GM04503 (cell line): ENCODE measurements around the gene AP5M1.
"Not testable (repeated sequence)": the region's sequence is repeated elsewhere in the genome, so short reads cannot be mapped to it uniquely, and the experiment has no call there.

ENCODE experiments used
- DNase-seq: peaks from one replicate; pipeline ENCODE4 v3.0.0-alpha.2; 2012; ENCODE audit warnings: low read depth

Gene AP5M1

DNA sequence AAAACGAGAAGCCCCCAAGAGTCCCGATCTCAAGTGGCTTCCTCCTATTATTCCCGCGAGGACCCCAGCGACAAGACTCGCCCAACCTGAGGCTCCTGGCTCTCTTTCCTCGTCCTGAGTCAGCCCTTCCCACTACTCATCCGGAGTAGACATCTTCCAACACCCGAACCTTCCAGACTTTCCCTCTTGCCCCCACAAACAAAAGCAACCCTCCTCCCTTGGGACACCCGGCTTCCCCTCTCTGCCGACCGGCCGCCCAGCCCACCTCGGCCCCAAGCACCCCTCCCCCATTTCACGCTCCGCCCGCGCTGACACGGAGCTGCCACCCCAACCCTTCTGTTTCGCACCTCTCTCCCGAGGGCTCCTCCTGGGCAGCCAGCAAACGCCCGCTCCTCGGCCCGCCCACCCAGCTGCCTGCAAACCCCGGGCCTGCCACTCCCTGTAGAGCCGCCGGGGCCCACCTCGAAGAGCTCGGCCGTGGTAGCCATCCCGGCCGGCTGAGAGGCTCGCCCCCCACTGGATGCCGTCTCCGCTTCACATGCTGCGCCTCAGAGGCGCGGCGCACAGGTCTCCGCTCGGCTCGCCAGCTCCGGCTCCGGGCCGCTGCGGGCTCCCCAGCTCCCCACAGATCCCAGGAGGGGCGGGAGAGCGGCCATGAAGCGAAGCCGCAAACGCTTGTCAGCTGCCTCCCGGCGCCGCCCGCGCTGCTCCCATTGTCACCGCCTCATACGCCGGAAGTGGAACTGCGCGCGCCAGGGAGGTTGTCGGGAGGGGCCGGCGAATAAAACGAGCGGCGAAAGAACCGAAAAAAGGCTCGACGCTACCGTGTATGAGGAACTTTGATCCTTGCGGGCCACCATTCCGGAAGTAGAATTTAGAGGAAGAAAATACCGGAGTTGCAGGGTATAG lies at the start of gene AP5M1, which contains the start of gene EXOC5:
AP5M1 (plus strand) TSS at position 811 of the 909 bp plus-strand sequence. CDS start 344 bp downstream, outside the sequence.
EXOC5 (minus strand) TSS at position 745 of the 909 bp plus-strand sequence; CDS start at position 488, 257 bp downstream.
- DNase-seq = peak; percentile 63

GRCh38 chr14:57221931-57222330 lies 46.8 kb upstream of the AP5M1 start:
- DNase-seq = no peak

- no peak for DNase-seq
Observed at GRCh38 chr14:57227083-57227482, 41.7 kb upstream of the AP5M1 start.

DNA sequence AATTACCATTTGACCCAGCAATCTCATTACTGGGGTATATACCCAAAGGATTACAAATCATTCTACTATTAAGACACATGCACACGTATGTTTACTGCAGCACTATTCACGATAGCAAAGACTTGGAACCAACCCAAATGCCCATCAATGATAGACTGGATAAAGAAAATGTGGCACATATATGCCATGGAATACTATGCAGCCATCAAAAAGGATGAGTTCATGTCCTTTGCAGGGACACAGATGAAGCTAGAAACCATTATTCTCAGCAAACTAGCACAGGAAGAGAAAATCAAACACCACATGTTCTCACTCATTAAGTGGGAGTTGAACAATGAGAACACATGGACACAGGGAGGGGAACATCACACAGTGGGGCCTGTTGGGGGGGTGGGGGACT lies 40.5 kb upstream of the AP5M1 start:
- not testable (repeated sequence) for DNase-seq

DNA sequence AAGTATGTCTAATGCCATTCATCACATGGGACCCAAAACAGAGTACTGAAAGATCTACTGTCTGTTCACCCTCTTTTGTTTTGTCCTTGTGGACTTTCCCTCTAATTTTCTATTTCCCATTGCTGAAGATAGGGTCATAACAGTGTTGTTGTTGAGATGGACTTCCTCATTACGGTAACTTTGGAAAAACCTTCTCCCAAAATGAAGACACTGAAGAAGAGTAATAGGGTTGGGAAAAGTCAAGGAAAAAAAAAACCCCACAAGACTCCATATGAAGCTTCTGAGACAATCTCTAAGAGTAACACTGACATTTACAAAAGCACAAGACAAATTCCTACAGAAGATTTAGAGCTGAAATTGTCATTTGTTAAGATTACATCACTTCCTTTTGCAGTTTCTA lies 36.8 kb upstream of the AP5M1 start:
- DNase-seq = no peak

DNA sequence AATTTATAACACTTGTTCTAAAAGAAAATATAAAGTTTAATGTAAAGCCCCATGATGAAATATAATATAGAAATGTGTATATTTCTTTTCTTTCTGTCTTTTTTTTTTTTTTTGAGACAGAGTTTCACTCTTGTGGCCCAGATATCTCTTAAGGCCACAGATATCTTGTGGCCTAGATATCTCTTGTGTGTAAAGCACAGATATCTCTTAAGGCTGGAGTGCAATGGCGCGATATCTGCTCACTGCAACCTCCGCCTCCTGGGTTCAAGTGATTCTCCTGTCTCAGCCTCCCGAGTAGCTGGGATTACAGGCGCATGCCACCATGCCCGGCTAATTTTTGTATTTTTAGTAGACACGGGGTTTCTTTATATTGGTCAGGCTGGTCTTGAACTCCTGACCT lies 28.7 kb upstream of the AP5M1 start:
- not testable (repeated sequence) for DNase-seq

DNA sequence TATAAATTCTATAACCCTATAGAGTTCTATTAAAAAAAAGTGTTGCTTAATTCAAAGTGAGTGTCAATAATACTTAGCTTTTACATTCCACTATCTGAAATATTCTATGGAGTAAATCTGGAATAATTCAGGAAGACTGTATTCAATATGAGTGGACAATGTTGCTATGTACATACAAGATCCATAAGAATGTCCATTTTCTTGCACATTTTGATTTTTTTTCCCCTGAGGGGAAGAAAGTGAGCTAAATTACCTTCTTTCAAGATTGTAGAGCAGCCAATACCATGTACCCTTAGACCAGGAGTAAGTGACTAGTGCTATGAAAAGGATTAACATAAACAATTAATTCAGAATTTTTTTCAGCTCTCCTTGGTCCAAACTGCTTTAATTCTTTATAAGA lies 25.5 kb upstream of the AP5M1 start:
- DNase-seq = no peak

DNA sequence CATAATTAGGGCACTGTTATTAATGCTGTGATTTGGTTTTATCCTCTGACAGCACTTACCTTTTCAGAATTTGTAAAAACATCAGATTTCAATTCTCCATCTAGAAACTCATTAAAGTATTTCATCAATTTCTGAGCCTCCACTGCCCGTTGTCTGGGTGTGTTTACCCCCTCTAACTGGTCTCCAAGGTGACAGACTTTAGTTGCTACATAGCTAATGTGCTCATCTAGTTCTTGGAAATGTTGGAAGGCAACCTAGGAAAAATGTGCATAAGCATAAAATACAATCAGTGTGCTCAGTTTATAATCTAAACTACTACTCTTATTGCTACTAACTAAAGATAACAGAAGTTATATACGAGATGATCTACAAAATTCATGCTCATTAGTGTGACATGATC lies 24.7 kb upstream of the AP5M1 start:
- DNase-seq = peak; percentile 42

DNA sequence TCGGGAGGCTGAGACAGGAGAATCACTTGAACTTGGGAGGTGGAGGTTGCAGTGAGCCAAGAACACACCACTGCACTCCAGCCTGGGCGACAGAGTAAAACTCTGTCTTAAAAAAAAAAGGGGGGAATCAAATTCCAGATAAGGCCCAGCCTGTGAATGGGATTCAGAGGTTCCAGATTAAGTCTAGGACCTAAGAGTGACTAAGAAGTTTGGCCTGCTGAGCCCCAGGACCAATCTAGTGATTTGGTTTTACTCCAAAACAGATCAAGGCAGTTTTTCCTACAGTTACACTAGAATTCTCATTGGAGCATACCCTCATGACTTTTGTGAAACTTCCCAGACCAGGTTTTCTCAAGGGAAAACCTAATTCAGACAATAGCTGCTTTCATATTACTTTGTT lies 22.8 kb upstream of the AP5M1 start:
- peak; percentile 11 for DNase-seq

GRCh38 chr14:57246933-57247657 lies 21.7 kb upstream of the AP5M1 start:
- DNase-seq = peak; percentile 34

DNA sequence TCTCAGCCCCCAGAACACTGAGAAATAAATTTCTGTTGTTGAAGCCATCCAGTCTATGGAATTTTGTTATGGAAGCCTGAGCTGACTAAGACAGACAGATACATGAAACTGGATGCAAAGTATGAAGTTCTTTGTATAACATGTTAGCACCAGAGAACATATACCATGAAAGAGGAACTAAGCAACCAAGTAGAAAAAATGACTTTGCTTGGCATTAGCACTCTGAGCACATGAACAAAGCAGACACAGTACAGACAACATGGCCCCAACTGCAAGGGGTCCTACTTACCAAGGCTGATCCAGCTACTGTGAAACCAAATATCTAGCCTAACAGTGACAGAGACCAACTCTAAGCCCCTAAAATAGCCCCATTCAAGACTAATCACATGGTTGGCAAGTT lies 13.9 kb upstream of the AP5M1 start:
- DNase-seq = no peak

GRCh38 chr14:57258221-57258620 lies 10.6 kb upstream of the AP5M1 start:
- DNase-seq = not testable (repeated sequence)

DNA sequence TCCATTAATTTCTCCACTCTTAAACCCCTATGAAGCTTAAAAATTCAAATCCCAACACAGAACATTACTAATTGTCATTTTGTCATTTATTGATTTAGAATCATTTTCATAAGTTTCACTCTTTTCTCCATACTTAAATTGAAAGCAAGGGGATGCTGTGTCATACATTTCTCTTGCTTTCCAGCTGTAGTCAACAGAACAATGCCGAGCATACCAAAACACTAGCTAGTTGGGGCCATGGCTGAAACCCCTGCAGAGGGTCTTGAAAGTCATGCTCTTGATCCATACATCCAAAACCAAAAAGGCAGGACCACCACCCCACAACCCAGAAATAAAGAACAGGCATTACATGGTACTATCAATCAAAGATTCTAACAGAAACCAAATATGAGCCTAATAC lies 9.1 kb upstream of the AP5M1 start:
- no peak for DNase-seq

DNA sequence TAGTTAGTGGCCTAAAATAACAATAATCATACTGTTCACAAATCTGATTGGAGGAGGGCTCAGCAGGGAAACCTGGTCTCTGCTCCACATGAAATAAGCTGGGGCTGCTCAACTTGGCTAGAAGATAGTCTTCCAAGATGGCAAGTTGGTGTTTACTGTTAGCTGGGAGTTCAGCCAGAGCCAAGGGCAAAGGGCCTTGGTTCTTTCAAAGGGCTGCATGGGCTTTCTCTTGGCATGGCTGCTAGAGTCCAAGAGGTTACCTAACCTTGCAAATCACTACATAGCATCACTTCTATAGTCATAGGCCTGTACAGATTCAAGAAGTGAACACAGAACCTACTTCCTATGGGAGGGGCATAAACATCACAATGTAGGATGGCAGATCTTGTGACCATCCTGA lies 7.2 kb upstream of the AP5M1 start:
- DNase-seq = no peak

GRCh38 chr14:57262117-57262516 lies 6.7 kb upstream of the AP5M1 start:
- DNase-seq = no peak

GRCh38 chr14:57266065-57266464 lies 2.7 kb upstream of the AP5M1 start:
- DNase-seq = no peak

DNA sequence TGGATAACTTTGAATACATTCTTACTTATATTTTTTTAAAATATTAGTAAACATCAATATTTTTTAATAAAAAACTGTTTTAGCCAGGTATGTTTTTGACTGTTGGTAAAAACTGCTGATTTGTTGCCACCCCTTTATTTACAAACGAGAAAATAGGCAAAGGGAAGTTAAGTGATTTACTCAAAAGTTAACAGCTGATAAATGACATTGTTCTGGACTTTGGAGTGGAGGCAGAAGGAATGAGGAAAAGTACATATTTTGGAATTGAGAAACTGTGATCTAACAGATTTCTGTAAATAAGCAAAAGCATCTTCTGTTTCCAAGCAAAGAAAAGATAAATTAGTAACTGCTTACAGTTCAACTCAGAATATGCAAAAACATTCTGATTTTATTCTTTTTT lies 4.5 kb downstream of the AP5M1 start:
- DNase-seq = no peak

- no peak for DNase-seq
Observed at GRCh38 chr14:57274551-57274950, 5.8 kb downstream of the AP5M1 start.

GRCh38 chr14:57275023-57275664 lies 6.4 kb downstream of the AP5M1 start:
- no peak for DNase-seq

DNA sequence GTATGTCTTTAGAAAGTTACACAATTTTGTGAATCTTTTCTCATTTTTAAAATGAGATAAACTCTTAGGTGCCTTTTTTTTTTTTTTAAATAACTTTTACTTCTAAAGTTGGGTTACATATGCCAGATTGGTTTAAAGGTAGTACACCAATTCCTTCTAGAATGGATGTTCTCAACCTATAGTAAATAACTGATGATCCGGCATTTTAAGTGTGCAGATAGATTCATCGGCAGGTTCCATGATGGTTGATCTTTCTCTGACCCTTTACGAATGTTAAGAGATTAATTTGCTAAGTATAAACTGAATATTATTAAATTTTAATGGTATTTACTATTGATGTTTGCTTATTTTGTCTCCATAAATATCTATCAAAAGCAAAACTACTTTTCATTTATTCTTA lies 8.3 kb downstream of the AP5M1 start:
- DNase-seq = no peak

GRCh38 chr14:57287745-57288144 lies 19.0 kb downstream of the AP5M1 start:
- no peak for DNase-seq

DNA sequence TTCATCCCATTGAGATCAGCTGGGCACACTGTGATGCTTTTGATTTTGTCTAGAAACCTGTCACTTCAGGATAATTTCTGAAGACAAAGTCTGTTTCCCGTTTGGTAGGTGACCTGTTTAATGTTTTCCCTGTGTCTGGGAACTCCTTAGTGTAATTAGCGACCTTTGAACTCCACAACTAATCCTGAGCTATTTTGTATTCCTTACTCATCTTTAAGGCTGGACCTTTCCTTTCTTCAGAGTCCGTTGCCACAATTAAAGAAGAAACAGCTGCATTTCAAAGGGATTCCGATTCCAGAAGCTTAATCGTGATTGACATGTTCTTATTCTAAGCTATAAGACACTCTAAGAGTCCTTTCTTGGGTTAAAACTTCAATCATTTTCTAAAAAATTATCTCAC lies 22.0 kb downstream of the AP5M1 start:
- no peak for DNase-seq
